Activated effector memory CD4-positive, alpha-beta T cell treated with anti-CD3 and anti-CD28 coated beads, Interleukin-2, amount 50 U/mL, for 16 hours (primary cell): Measurements from ENCODE around the gene ABCB8.

Source experiments
- DNase-seq: peaks from one replicate; pipeline ENCODE4 v3.0.0-alpha.2; 2020

The ABCB8 gene

GRCh38 chr7:151059367-151060112 lies 31.3 kb downstream of the ABCB8 start, which contains the start of gene SLC4A2:
Gene SLC4A2 (plus strand): TSS chr7:151059589. CDS start chr7:151061988, 2,399 bp downstream.
- DNase-seq = peak; percentile 91

- no peak for DNase-seq
Measured at GRCh38 chr7:151060113-151060415, 31.8 kb downstream of the ABCB8 start.

- DNase-seq = peak; percentile 67
Measured at GRCh38 chr7:151060416-151061212, 32.4 kb downstream of the ABCB8 start.

GRCh38 chr7:151061213-151062110 lies 33.2 kb downstream of the ABCB8 start:
- DNase-seq = no peak

- no peak for DNase-seq
Measured at GRCh38 chr7:151062111-151062398, 33.8 kb downstream of the ABCB8 start.

- no peak for DNase-seq
Measured at GRCh38 chr7:151062399-151063211, 34.4 kb downstream of the ABCB8 start.

- DNase-seq = no peak
Measured at GRCh38 chr7:151063212-151063561, 34.9 kb downstream of the ABCB8 start.

GRCh38 chr7:151064454-151064853 lies 36.2 kb downstream of the ABCB8 start:
- no peak for DNase-seq

- no peak for DNase-seq
Measured at GRCh38 chr7:151064993-151065392, 36.7 kb downstream of the ABCB8 start.

- DNase-seq = no peak
Measured at GRCh38 chr7:151065516-151065915, 37.3 kb downstream of the ABCB8 start.

- no peak for DNase-seq
Measured at GRCh38 chr7:151066273-151066974, 38.2 kb downstream of the ABCB8 start.

- DNase-seq = no peak
Measured at GRCh38 chr7:151068069-151068773, 40.0 kb downstream of the ABCB8 start.

GRCh38 chr7:151069841-151070573 lies 41.8 kb downstream of the ABCB8 start:
- no peak for DNase-seq

GRCh38 chr7:151070574-151070960 lies 42.3 kb downstream of the ABCB8 start:
- DNase-seq = no peak

GRCh38 chr7:151071032-151071866 lies 43.0 kb downstream of the ABCB8 start:
- DNase-seq = no peak

- DNase-seq = no peak
Measured at GRCh38 chr7:151073990-151074389, 45.7 kb downstream of the ABCB8 start.

GRCh38 chr7:151074817-151075661 lies 46.8 kb downstream of the ABCB8 start:
- no peak for DNase-seq

- DNase-seq = no peak
Measured at GRCh38 chr7:151075662-151075971, 47.4 kb downstream of the ABCB8 start.

GRCh38 chr7:151075978-151076426 lies 47.8 kb downstream of the ABCB8 start:
- no peak for DNase-seq
